Kidney glomerular epithelial cell (primary cell): ENCODE results near the gene APH1B.

Source experiments
- DNase-seq: peaks from one replicate; lab custom pipeline; 2025; lab: John Stamatoyannopoulos, UW

APH1B gene

GRCh38 chr15:63353261-63353660, 75.9 kb downstream of the APH1B start:
- DNase-seq, result no peak

- DNase-seq, result no peak
Observed at GRCh38 chr15:63353887-63354286, 76.5 kb downstream of the APH1B start.

GRCh38 chr15:63354821-63355650, 77.6 kb downstream of the APH1B start:
- no peak for DNase-seq

- no peak for DNase-seq
Observed at GRCh38 chr15:63357061-63357460, 79.7 kb downstream of the APH1B start.

- no peak for DNase-seq
Observed at GRCh38 chr15:63357731-63358130, 80.3 kb downstream of the APH1B start.

GRCh38 chr15:63358241-63359029, 81.0 kb downstream of the APH1B start:
- no peak for DNase-seq
